HG03442 (cell line): ENCODE measurements around the gene EXOSC3.
A peak's percentile ranks its signal among the peaks of the same experiment; 100 is the strongest.
"Not testable (repeated sequence)": the region's sequence is repeated elsewhere in the genome, so short reads cannot be mapped to it uniquely, and the experiment has no call there.

Experiments
- ATAC-seq: cut with Tn5 transposase; IDR thresholded peaks from one replicate; pipeline ENCODE4 v1.9.1; 2021; ENCODE audit warnings: mild to moderate bottlenecking, moderate library complexity; ENCODE audit not compliant: unreplicated experiment

Gene EXOSC3

GRCh38 chr9:37776328-37776727 lies 8.5 kb downstream of the EXOSC3 start:
- no peak for ATAC-seq

DNA sequence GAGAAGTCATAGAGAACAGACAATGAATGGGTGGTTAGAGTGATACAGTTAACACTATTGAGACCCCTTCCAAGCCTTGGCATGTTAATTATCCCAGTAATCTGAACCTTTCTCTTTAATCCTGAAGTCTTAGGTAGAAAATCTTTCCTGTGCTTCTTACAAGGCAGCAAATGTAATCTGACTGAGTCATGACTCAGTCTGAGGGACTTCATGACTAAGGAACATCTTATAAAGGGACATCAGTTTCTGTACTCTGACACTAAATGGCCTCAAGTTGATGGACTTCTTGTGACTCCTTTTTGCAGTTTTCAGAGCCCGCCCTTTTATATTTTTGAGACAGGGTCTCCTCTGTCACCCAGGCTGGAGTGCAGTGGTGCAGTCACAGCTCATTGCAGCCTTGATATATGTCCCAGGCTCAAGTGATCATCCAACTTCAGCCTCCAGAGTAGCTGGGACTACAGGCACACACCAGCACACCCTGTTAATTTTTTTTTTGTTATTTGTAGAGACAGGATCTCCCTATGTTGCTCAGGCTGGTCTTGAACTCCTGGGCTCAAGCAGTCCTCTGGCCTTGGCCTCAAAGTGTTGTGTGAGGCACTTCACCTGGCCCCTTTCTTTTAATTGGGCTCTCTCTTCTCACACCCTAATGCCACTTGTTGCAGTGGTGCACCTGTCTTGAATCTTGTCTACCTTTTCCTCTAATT lies 9.5 kb downstream of the EXOSC3 start:
- ATAC-seq = no peak

DNA sequence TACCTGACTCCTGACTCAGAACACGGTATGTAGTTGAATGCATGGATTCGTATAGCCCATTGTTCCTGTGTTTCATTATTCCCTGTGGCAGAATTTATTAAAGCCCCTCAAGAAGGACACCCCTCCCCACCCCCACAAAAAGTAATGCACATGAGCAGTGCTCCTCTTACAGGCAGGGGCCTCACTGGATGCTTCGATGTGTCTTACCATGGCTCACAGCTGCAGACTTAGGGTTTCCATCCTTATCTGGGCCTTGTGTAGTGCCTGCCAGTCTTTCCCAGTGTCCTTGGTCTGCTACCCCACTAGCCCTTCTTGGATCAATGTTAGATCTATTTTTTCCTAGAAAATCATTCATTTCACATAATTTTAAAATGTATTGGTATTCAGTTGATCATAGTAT lies 14.9 kb downstream of the EXOSC3 start:
- ATAC-seq = no peak

DNA sequence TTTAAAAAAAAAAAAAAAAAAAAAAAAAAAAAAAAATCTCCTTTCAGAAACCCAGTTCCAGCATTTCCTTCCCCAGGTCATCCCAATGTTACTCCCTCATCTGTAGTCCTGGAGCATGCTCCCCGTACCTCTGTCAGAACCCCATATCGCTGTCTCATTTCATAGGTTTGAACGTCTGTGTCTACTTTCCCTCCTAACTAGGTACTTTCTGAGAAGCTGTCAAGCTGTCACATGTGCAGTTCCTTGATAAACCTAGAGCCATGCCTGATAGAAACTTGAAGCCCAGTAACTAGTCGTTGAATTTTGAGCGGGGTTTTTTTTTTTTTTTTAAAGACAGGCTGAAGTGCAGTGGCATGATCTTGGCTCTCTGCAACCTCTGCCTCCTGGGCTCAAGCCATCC lies 15.6 kb downstream of the EXOSC3 start:
- ATAC-seq = no peak

GRCh38 chr9:37765263-37765662 lies 19.6 kb downstream of the EXOSC3 start:
- ATAC-seq = not testable (repeated sequence)

DNA sequence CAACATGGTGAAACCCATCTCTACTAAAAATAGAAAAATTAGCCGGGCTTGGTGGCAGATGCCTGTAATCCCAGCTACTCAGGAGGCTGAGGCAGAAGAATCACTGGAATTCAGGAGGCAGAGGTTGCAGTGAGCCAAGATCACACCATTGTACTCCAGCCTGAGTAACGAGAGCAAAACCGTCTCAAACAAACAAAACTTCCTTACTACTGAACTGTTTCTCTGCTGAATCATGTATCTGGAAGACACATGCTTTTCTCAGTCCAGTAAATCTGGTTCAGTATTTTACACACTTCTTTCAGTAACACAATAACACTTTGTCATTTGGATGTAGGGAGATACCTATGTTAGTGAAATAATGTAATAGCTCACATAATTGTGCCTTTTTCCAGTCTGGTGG lies 23.4 kb downstream of the EXOSC3 start:
- ATAC-seq = no peak

DNA sequence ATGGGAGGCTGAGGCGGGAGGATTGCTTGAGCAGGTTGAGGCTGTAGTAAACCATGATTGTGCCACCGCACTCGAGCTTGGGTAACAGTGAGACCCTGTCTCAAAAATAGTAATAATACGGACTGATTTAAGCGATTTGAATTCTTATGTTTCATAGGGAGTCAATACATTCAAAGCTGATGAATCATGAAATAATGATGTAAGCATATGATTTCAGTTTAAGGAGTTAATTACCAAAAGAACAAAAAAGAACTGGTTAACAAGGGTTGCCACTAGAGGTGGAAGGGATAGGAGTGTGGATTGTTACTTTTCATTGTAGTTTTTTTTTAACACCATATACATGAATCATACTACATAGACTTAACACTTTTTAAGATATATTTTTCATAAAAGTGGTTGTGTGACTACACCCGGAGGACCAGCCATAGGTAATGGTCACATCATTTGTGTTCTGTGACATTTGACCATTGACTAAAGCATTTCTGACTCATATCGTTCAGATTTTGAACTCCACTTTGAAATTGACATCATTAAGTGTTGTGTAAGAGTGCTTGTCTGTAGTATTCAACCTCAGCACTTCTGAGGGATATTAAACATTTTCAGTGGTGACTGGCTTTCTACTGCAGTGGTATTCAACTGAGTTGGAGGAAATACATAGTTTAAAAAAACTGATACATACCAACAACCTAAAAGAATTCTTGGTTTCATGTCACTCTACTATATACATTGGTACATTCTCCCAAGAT lies 24.3 kb downstream of the EXOSC3 start:
- ATAC-seq = no peak

DNA sequence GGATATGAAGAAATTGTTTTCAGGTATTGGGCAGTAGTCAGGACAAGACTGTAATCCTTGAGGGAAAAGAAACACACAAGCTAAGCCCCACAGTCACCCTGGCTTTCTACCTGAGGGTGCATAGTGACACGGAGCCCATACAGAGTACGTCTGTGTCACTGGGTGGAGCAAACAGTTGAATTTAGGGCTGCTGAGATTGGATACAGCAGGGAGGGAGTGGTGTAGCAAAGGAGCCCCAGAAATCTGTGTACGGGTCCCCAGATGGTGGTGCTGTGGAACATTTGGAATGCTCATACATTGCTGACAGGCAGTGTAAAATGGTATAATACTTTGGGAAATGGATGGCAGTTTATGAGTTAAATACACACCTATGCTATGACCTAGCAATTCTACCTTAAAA lies 26.1 kb downstream of the EXOSC3 start:
- no peak for ATAC-seq

- peak; percentile 86 for ATAC-seq
Measured at GRCh38 chr9:37753489-37754190, 31.2 kb downstream of the EXOSC3 start, which contains the start of gene TRMT10B. TSS of gene TRMT10B (plus strand) at chr9:37753805. CDS start at chr9:37761932, 8,127 bp downstream.

GRCh38 chr9:37752642-37753488 lies 32.0 kb downstream of the EXOSC3 start:
- ATAC-seq = no peak

DNA sequence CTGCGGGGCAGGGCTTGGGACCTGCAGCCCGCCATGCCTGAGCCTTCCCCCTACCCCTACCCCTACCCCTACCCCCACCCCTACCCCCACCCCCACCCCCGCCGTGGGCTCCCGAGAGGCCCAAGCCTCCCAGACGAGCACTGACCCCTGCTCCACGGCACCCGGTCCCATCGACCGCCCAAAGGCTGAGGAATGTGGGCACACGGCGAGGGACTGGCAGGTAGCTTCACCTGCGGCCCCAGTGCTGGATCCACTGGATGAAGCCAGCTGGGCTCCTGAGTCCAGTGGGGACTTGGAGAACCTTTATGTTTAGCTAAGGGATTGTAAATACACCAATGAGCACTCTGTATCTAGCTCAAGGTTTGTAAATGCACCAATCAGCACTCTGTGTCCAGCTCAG lies 32.8 kb downstream of the EXOSC3 start:
- ATAC-seq = not testable (repeated sequence)

- ATAC-seq = not testable (repeated sequence)
Measured at GRCh38 chr9:37751704-37752103, 33.2 kb downstream of the EXOSC3 start.

DNA sequence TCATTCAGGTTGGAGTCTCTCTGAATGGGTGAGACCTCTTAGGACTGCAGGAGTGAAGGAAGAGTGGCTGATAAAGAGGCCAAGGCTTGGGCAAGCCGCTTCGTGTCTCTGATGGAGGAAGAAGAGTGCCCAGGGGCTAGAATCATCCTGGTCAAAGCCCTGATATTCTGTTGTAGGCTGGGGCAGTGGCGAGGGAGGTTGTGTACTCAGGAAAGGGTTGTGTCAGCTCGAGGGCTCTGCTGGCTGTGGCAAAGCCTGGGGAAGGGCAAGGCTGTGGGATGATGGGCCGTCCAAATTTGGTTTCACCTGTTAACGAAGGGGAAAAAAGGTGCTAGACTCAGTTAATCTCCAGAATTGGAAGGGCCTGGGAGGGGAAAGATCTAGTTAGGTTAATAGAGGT lies 33.7 kb downstream of the EXOSC3 start:
- no peak for ATAC-seq

DNA sequence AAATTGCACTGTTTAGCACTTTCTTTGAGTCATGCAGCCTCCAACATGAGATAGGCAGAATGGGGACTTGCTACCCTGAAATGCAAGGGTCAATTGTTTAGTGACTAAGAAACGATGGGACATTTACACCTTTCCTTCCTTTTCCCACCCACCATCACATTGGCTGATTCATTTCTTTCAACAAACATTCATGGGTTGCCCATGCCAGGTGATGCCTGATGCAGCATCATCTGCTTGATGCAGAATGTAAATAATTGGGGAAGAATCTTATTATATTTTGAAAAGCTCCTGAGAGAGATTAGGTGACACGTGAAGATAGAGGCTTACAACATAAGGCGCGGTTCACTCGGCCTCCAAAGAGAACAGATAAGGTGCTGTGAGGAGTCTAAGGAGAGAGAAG lies 35.7 kb downstream of the EXOSC3 start:
- ATAC-seq = no peak

GRCh38 chr9:37747271-37747753 lies 37.6 kb downstream of the EXOSC3 start:
- ATAC-seq = no peak

GRCh38 chr9:37746448-37747270 lies 38.2 kb downstream of the EXOSC3 start:
- ATAC-seq = no peak

- no peak for ATAC-seq
Measured at GRCh38 chr9:37745970-37746369, 38.9 kb downstream of the EXOSC3 start.

GRCh38 chr9:37740631-37741328 lies 44.1 kb downstream of the EXOSC3 start:
- no peak for ATAC-seq

GRCh38 chr9:37740128-37740527 lies 44.7 kb downstream of the EXOSC3 start:
- ATAC-seq = no peak
